Iris pigment epithelial cell (primary cell): ENCODE data around the gene BLOC1S2.
A peak's percentile ranks its signal among the peaks of the same experiment; 100 is the strongest.
"Not testable (repeated sequence)": the region's sequence is repeated elsewhere in the genome, so short reads cannot be mapped to it uniquely, and the experiment has no call there.

Source experiments
- DNase-seq: peaks from one replicate; pipeline ENCODE4 v3.0.0-alpha.2; 2011; ENCODE audit warnings: low read depth

Gene BLOC1S2

DNA sequence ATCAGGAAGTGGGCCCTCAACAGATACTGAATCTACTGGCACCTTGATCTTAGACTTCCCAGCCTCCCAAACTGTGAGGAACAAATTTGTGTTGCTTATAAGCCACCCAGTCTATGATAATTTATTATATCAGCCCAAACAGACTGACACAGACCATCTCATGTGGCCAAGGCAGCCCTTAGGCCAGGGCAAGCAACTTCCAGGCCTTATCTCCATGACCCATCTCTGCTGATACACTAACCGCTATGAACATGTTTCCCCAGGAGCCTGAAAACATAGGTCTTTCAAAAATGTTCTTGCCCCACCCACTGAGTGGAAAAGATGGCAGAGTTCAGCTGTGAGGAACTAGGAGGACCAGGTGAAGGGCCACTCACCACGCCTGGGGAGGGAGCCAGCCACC, 3.2 kb upstream of the BLOC1S2 start:
- DNase-seq = no peak

DNA sequence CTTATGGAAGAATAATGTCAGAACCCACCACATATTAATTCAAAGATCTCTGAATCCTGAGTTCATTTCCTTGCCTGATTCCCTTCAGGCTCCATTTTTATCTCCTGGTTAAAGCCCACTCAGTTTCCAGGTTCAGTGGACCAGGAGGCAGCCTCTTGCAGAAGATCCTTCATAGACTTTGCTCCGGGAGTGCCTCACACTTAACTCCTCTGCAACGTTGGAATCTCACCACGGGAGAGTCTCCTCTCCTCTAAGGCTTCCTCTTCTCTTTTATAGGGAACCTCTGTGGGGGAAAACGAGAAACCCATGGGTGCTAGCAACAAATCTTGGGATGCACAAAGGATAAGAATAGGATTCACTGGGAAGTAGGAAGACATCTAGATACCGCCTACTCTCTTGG, 1.7 kb upstream of the BLOC1S2 start:
- no peak for DNase-seq

- no peak for DNase-seq
These were observed 1.3 kb upstream of the BLOC1S2 start for GRCh38 chr10:100287756-100288155.

- not testable (repeated sequence) for DNase-seq
These were observed 1.2 kb downstream of the BLOC1S2 start for GRCh38 chr10:100285326-100285725.

DNA sequence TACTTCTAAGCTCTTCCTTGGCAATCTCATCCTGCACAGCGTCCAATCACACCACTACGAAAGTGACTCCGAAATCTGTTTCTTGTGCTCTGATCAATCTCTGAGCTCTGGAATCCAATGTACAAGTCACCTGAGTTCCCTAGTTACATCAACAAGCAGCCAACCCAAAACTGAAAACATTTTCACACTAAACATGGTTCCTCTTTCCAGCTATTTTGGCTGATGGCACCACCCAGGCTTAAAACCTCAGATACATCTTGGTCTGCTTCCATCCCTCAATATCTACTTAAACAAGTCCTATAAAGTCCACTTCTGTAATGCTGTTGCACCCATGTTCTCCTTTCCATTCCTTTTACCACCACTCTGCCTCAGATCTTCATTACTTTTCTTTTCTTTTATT, 3.6 kb downstream of the BLOC1S2 start:
- DNase-seq = no peak

- not testable (repeated sequence) for DNase-seq
These were observed 9.5 kb downstream of the BLOC1S2 start for GRCh38 chr10:100276971-100277370.

- DNase-seq = peak; percentile 94
These were observed 19.0 kb downstream of the BLOC1S2 start, which contains the start of gene CWF19L1 for GRCh38 chr10:100267239-100268104. Gene CWF19L1, minus strand, starts transcription at chr10:100267638. Its CDS starts 45 bp downstream, at chr10:100267593.

GRCh38 chr10:100265821-100266485, 20.5 kb downstream of the BLOC1S2 start:
- DNase-seq = no peak

DNA sequence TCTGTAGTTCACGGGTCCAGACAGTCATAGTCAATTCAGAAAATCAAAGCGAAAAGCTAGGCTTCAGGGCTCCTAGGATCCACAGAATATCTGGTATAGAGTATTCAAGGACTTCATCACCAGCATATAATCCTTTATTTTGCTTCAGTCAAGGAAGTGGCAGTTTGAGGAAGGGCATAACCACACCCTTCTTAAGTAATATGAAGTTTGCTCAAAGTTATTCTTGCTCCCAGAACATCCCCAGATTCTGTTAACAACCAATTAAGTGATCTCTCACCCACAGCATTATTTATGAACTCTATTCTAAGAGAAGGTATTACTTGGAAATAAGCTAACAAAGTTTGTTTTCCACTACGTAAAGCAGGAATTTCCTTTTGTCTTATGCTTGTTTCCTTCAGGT, 32.3 kb downstream of the BLOC1S2 start:
- no peak for DNase-seq

DNA sequence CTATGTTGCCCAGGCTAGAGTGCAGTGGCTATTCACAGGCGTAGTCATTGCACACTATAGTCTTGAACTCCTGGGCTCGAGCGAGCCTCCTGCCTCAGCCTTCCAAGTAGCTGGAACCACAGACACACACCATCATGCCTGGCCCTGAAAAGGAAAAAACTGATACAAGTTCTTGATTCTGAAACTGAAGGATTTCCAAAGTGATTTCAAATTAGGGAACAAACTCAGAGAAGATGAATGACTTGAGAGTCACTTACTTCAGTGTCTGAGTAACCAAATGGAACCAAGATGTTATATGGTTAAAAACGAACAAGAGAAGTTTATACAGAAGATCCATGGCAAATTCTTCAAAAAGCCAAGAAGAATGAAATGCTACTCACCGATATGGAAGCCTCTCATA, 33.4 kb downstream of the BLOC1S2 start:
- no peak for DNase-seq

DNA sequence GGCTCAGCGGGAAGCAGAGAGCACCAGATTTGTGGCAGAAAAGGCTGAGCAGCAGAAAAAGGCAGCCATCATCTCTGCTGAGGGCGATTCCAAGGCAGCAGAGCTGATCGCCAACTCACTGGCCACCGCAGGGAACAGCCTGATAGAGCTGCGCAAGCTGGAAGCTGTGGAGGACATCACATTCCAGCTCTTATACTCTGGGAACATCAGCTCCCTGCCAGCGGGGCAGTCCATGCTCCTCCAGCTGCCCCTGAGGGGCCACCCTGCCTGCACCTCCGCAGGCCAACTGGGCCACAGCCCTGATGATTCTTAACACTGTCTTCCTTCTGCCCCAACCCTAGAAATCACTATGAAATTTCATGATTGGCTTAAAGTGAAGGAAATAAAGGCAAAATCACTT, 37.7 kb downstream of the BLOC1S2 start:
- no peak for DNase-seq

GRCh38 chr10:100245484-100246220, 40.8 kb downstream of the BLOC1S2 start:
- DNase-seq = peak; percentile 57

DNA sequence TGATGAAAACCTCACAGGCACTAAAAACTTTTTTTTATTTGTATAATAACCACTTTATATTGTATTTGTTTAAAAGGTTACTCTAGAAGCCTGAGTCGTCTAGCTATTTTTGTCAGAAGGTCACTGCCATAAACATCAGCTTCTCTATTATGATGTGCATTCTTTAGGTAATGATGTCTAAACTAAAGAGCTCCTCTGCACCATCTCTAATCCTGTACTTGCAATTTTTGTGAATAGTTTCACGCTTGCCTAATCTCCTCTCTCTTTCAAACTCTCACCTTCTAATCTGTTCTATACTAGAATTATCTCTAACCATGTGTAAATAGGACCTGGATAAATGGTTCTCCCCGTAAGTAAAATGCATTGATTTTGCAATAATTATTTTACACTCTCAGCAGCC, 46.6 kb downstream of the BLOC1S2 start:
- DNase-seq = no peak

DNA sequence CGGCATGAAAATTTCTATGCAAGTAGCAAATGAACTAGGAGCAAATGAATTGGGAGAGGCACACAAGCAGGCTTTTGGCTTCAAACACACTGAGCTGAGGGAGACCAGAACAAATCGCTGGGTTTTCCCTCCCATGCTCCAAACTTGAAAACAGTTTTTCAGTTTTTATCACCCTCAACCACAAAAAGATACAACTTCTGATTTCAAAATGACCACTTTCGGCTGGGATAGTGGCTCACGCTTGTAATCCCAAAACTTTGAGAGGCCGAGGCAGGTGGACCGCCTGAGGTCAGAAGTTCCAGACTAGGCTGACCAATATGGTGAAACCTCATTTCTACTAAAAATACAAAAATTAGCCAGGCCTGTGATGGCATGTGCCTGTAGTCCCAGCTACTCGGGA, 48.1 kb downstream of the BLOC1S2 start:
- DNase-seq = no peak

GRCh38 chr10:100232101-100232500, 54.4 kb downstream of the BLOC1S2 start:
- DNase-seq = no peak

GRCh38 chr10:100229819-100230422, 56.6 kb downstream of the BLOC1S2 start:
- no peak for DNase-seq

GRCh38 chr10:100223879-100224278, 62.6 kb downstream of the BLOC1S2 start:
- no peak for DNase-seq
